ENCODE results near the gene ZNF512.

DNA sequence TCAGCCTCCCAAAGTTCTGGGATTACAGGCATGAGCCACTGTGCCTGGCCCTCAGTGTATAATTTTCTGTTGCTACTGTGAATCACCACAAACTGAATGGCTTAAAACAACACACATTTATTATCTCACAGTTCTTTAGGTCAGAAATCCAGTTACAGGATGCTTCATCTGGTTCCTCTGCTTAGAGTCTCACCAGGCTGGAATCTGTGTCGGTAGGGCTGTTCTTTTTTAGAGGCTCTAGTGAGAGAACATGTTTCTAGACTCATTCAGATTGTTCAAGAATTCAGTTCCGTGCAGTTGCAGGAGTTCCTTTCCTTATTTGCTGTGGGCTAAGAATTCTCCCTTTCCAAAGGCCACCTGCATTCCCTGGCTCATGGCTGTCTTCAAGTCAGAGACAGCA, 23.8 kb downstream of the ZNF512 start:
- TF ChIP-seq, protein P1, sequence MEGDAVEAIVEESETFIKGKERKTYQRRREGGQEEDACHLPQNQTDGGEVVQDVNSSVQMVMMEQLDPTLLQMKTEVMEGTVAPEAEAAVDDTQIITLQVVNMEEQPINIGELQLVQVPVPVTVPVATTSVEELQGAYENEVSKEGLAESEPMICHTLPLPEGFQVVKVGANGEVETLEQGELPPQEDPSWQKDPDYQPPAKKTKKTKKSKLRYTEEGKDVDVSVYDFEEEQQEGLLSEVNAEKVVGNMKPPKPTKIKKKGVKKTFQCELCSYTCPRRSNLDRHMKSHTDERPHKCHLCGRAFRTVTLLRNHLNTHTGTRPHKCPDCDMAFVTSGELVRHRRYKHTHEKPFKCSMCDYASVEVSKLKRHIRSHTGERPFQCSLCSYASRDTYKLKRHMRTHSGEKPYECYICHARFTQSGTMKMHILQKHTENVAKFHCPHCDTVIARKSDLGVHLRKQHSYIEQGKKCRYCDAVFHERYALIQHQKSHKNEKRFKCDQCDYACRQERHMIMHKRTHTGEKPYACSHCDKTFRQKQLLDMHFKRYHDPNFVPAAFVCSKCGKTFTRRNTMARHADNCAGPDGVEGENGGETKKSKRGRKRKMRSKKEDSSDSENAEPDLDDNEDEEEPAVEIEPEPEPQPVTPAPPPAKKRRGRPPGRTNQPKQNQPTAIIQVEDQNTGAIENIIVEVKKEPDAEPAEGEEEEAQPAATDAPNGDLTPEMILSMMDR (conservative IDR thresholded peaks at IDR 0.05 in 1 of 2, IDR thresholded peaks at IDR 0.05 in 1 of 2; ENCODE audit: extremely low read depth in 1 of 2, insufficient read depth in 1 of 2, low read depth in 1 of 2, low read length in 2 of 2): no peak
- no peak for TF ChIP-seq EZH2 (IDR thresholded peaks at IDR 0.05; ENCODE audit: borderline replicate concordance, low read length)

All from mammary epithelial cell (primary cell).